Mesendoderm (in vitro differentiated cells): Measurements from ENCODE around the gene PLSCR2.
"Not testable (repeated sequence)": the region's sequence is repeated elsewhere in the genome, so short reads cannot be mapped to it uniquely, and the experiment has no call there.

ENCODE experiments used
- DNase-seq: peaks from one replicate; pipeline ENCODE4 v3.0.0; 2013
- H2AK5ac ChIP-seq: 2 replicates; pipeline ENCODE4 v1.6.1; 2013; ENCODE audit warnings: low read length, inconsistent platforms
- H2BK120ac ChIP-seq: 2 replicates; pipeline ENCODE4 v1.6.1; 2013; ENCODE audit warnings: low read depth, mild to moderate bottlenecking, low read length, moderate library complexity, mixed read lengths
- H2BK15ac ChIP-seq: replicated peaks from 2 replicates; pipeline ENCODE4 v1.6.1; 2013; ENCODE audit warnings: low read depth, mild to moderate bottlenecking, moderate library complexity
- H2BK5ac ChIP-seq: 2 replicates; pipeline ENCODE4 v1.6.1; 2013; ENCODE audit warnings: low read length, inconsistent platforms
- H3K18ac ChIP-seq: 2 replicates; pipeline ENCODE4 v1.6.1; 2013; ENCODE audit warnings: mild to moderate bottlenecking, low read length, mixed read lengths
- H3K23ac ChIP-seq: one replicate; pipeline ENCODE4 v1.6.1; 2013; ENCODE audit warnings: low read length
- H3K27ac ChIP-seq: 2 replicates; pipeline ENCODE4 v1.5.1; 2013; ENCODE audit warnings: low read depth, mild to moderate bottlenecking, inconsistent platforms, low read length, moderate library complexity
- H3K27me3 ChIP-seq: 2 replicates; pipeline ENCODE4 v1.6.1; 2013; ENCODE audit warnings: low read length, control low read depth, mild to moderate bottlenecking, inconsistent platforms; ENCODE audit not compliant: insufficient read depth, poor library complexity
- H3K36me3 ChIP-seq: 2 replicates; pipeline ENCODE4 v1.6.1; 2013; ENCODE audit warnings: low read length, inconsistent platforms; ENCODE audit not compliant: control insufficient read depth, insufficient read depth
- H3K4ac ChIP-seq: one replicate; pipeline ENCODE4 v1.6.1; 2013; ENCODE audit warnings: low read depth, mild to moderate bottlenecking, low read length, moderate library complexity
- H3K4me1 ChIP-seq: 2 replicates; pipeline ENCODE4 v1.6.1; 2013; ENCODE audit warnings: low read depth, low read length, inconsistent platforms; ENCODE audit not compliant: control insufficient read depth
- H3K4me2 ChIP-seq: 2 replicates; pipeline ENCODE4 v1.6.1; 2013; ENCODE audit warnings: low read length
- H3K4me3 ChIP-seq: 2 replicates; pipeline ENCODE4 v1.5.1; 2013; ENCODE audit warnings: mild to moderate bottlenecking, low read length
- H3K56ac ChIP-seq: one replicate; pipeline ENCODE4 v1.6.1; 2013; ENCODE audit warnings: low read length
- H3K79me1 ChIP-seq: 2 replicates; pipeline ENCODE4 v1.6.1; 2013; ENCODE audit warnings: low read length, inconsistent platforms
- H3K79me2 ChIP-seq: 2 replicates; pipeline ENCODE4 v1.6.1; 2013; ENCODE audit warnings: mild to moderate bottlenecking, low read length; ENCODE audit not compliant: control insufficient read depth, insufficient read depth
- H3K9ac ChIP-seq: 2 replicates; pipeline ENCODE4 v1.6.1; 2013; ENCODE audit warnings: low read length, inconsistent platforms
- H4K5ac ChIP-seq: one replicate; pipeline ENCODE4 v1.6.1; 2013; ENCODE audit warnings: low read length
- H4K8ac ChIP-seq: one replicate; pipeline ENCODE4 v1.6.1; 2013; ENCODE audit warnings: low read depth, mild to moderate bottlenecking, control low read depth, low read length, moderate library complexity
- WGBS: extraction: QIAGEN DNeasy Blood & Tissue Kit; methylation state at CpG from one replicate; pipeline ENCODE4 v1.1.7; 2013; ENCODE audit warnings: low lambda C conversion rate, missing lambda C conversion rate; ENCODE audit not compliant: insufficient coverage; ENCODE audit errors: extremely low coverage; 5-methylcytosine and 5-hydroxymethylcytosine counted together

PLSCR2 gene

DNA sequence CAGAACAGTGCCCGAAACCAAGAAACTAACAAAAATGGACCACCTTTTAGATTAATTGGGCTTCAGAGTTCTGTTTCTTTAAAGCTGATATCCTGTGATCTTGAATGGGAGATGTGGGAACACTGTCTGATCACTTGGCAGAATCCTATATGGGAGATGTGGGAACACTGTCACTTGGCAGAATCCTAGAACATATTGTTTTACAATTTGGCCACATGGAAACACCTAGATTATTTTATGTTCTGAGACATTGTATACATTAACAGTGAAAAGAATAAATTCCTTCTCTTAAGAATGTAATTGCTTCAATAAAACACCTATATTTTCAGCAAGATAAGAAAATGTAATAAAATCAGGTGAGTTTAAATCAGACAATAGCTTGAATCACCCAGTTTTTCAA, 30.3 kb upstream of the PLSCR2 start:
- no peak overlapping the region for H3K4me3 ChIP-seq
- H3K27ac ChIP-seq: no peak overlapping the region
- H3K4ac ChIP-seq: no peak overlapping the region
- DNase-seq: no peak
- H3K4me2 ChIP-seq: no peak overlapping the region
- H3K36me3 ChIP-seq: no peaks in the 10 kb centered on the region
- WGBS: no CpG with 5 or more reads among the region's 1 CpG
- H3K27me3 ChIP-seq: no peaks in the 10 kb centered on the region
- H3K79me1 ChIP-seq: no peaks in the 10 kb centered on the region
- H2AK5ac ChIP-seq: no peak overlapping the region
- H4K5ac ChIP-seq: no peak overlapping the region
- H3K18ac ChIP-seq: peak overlapping the region; percentile 84
- peak overlapping the region; percentile 28 for H2BK120ac ChIP-seq
- H4K8ac ChIP-seq: no peak overlapping the region
- H2BK5ac ChIP-seq: no peak overlapping the region
- no peak overlapping the region for H3K9ac ChIP-seq
- no peaks in the 10 kb centered on the region for H3K4me1 ChIP-seq
- H2BK15ac ChIP-seq: peak overlapping the region; percentile 25
- H3K56ac ChIP-seq: no peak overlapping the region
- no peaks in the 10 kb centered on the region for H3K79me2 ChIP-seq
- no peak overlapping the region for H3K23ac ChIP-seq

DNA sequence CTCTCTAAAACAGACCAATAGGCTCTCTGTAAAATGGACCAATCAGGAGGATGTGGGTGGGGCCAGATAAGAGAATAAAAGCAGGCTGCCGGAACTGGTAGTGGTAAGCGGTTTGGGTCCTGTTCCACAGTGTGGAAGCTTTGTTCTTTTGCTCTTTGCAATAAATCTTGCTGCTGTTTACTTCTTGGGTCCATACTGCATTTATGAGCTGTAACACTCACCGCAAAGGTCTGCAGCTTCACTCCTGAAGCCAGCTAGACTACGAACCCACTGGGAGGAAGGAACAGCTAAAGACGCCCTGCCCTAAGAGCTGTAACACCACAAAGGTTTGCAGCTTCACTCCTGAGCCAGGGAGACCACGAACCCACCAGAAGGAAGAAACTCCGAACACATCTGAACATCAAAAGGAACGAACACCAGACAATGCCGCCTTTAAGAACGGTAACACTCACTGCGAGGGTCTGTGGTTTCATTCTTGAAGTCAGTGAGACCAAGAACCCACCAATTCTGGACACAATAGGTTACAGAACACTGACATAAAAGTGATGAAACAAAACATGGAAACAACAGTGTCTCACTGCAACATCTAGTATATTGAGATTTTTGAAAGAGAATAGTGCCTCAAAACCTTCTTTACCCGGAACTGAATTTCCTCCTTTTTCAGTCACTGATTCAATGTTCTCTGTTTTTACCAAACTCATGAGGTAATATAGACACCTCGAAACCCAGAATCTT, 28.8 kb upstream of the PLSCR2 start:
- Histone ChIP-seq H3K27me3 (no peaks in the 10 kb centered on the region), H4K5ac (no peak overlapping the region), H2AK5ac (no peak overlapping the region), H3K36me3 (no peaks in the 10 kb centered on the region), H3K23ac (no peak overlapping the region), H3K79me2 (no peaks in the 10 kb centered on the region), H3K56ac (no peak overlapping the region), H3K9ac (no peak overlapping the region), H4K8ac (no peak overlapping the region), H3K4me3 (no peak overlapping the region), H3K4me2 (no peak overlapping the region), H3K4ac (no peak overlapping the region), H2BK15ac (no peak overlapping the region), H2BK5ac (no peak overlapping the region), H3K18ac (no peak overlapping the region), H3K27ac (no peak overlapping the region), H2BK120ac (no peak overlapping the region), H3K4me1 (no peaks in the 10 kb centered on the region), H3K79me1 (no peaks in the 10 kb centered on the region)
- WGBS: no CpG with 5 or more reads among the region's 13 CpGs
- no peak for DNase-seq

DNA sequence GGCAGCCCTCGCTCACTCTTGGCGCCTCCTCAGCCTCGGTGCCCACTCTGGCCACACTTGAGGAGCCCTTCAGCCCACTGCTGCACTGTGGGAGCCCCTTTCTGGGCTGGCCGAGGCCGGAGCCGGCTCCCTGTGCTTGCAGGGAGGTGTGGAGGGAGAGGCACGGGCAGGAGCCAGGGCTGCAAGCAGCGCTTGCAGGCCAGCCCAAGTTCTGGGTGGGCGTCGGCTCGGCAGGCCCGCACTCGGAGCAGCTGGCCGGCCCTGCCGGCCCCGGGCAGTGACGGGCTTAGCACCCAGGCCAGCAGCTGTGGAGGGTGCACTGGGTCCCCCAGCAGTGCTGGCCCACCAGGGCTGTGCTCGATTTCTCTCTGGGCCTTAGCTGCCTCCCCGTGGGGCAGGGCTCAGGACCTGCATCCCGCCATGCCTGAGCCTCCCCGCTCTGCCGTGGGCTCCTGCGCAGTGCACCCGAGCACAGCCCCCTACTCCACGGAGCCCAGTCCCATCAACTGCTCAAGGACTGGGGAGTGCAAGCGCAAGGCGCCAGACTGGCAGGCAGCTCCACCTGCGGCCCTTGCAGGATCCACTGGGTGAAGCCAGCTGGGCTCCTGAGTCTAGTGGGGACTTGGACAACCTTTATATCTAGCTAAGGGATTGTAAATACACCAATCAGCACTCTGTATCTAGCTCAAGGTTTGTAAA, 27.9 kb upstream of the PLSCR2 start:
- H3K27me3 ChIP-seq, H3K27ac ChIP-seq, H3K4me2 ChIP-seq, H4K8ac ChIP-seq, H3K4ac ChIP-seq, DNase-seq, H2BK15ac ChIP-seq, H3K4me3 ChIP-seq, H3K23ac ChIP-seq, H4K5ac ChIP-seq, H3K79me1 ChIP-seq, H3K36me3 ChIP-seq, H3K4me1 ChIP-seq, H2BK5ac ChIP-seq, H3K18ac ChIP-seq, H3K79me2 ChIP-seq, H2BK120ac ChIP-seq, H3K56ac ChIP-seq, H2AK5ac ChIP-seq, H3K9ac ChIP-seq: not testable (repeated sequence)
- WGBS: no CpG with 5 or more reads among the region's 28 CpGs

DNA sequence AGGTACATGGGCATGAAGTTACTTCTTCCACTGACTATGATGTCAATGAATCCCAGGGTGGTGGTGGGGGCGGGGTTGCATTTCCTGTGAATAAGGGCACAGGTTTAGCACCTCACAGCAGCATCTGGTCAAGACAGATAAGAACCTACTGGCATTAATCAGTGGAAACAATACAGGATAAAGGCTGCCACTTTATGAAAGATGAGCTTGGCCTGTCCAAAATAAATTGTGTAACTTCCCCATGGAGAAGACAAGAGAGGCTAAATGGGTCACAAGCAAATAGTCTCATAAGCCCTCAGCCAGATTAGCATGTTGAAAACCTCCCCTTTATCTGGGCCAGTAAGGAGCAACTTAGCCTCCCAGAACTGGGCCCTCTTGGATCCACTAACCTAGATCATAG, 27.4 kb upstream of the PLSCR2 start:
- H3K79me1 ChIP-seq: no peaks in the 10 kb centered on the region

DNA sequence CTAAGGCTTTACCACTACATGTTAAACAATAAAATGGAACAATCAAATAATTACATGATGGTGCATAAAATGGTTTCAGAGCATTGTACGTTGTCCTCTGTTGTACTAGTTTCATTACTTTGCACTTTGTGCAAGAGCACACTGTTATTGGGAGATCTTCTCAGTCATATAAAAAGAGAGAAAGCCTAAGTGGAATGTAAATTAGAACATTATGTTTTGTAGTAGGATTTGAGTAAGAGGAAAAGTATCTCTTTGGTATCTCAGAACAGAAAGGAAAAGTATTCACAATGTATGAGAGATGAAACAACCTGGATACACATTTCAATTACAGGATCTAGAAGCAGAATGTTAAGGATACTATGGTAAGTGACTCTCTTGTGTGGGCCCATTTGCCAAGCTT, 26.9 kb upstream of the PLSCR2 start:
- Histone ChIP-seq H3K4me3 (no peak overlapping the region), H3K27me3 (no peaks in the 10 kb centered on the region), H3K56ac (no peak overlapping the region), H3K27ac (no peak overlapping the region), H2AK5ac (no peak overlapping the region), H3K4me1 (no peaks in the 10 kb centered on the region), H2BK120ac (peak overlapping the region; percentile 82), H3K79me1 (no peaks in the 10 kb centered on the region), H2BK5ac (no peak overlapping the region), H3K9ac (no peak overlapping the region), H3K18ac (no peak overlapping the region), H3K36me3 (no peaks in the 10 kb centered on the region), H4K5ac (no peak overlapping the region), H3K4me2 (no peak overlapping the region), H4K8ac (no peak overlapping the region), H3K79me2 (no peaks in the 10 kb centered on the region), H3K4ac (no peak overlapping the region), H2BK15ac (no peak overlapping the region), H3K23ac (no peak overlapping the region)
- DNase-seq: no peak
- WGBS: no CpG with 5 or more reads among the region's 1 CpG

More for the DNA sequence above, 27.4 kb upstream of the PLSCR2 start:
- Histone ChIP-seq H3K9ac (no peak overlapping the region), H2AK5ac (no peak overlapping the region), H3K4ac (no peak overlapping the region), H3K27me3 (no peaks in the 10 kb centered on the region), H4K5ac (no peak overlapping the region), H3K36me3 (no peaks in the 10 kb centered on the region), H2BK120ac (no peak overlapping the region), H3K4me1 (no peaks in the 10 kb centered on the region), H3K4me2 (no peak overlapping the region), H3K23ac (no peak overlapping the region), H4K8ac (no peak overlapping the region), H3K4me3 (no peak overlapping the region), H3K79me2 (no peaks in the 10 kb centered on the region), H2BK15ac (no peak overlapping the region), H3K56ac (no peak overlapping the region), H2BK5ac (no peak overlapping the region), H3K18ac (no peak overlapping the region), H3K27ac (no peak overlapping the region)
- no CpG with 5 or more reads among the region's 1 CpG for WGBS
- peak; percentile 53 for DNase-seq
